Astrocyte (in vitro differentiated cells and primary cell): ENCODE measurements around the gene MYH9. TPM values are rescaled to one million over a fixed set of nuclear protein-coding genes. Genes with fewer than 3 reads are reported as not detected.

Source experiments
- DNase-seq: peaks from one replicate; pipeline ENCODE4 v3.0.0-alpha.2; 2010; ENCODE audit warnings: low read depth
- FAIRE-seq: peaks from 2 replicates; lab custom pipeline; 2011; peaks lifted over from hg19 to GRCh38; lab: Jason Lieb, UNC
- H2AFZ ChIP-seq: 2 replicates; pipeline ENCODE4 v1.6.0; 2012; ENCODE audit warnings: low read depth, low read length, inconsistent platforms
- H3K27ac ChIP-seq: 2 replicates; pipeline ENCODE4 v1.5.1; 2011; ENCODE audit warnings: low read depth, low read length, inconsistent platforms
- H3K27me3 ChIP-seq: 2 replicates; pipeline ENCODE4 v1.6.0; 2011; ENCODE audit warnings: low read length, inconsistent platforms; ENCODE audit not compliant: insufficient read depth
- H3K36me3 ChIP-seq: 2 replicates; pipeline ENCODE4 v1.5.1; 2011; ENCODE audit warnings: low read length, inconsistent platforms; ENCODE audit not compliant: insufficient read depth
- H3K4me1 ChIP-seq: 2 replicates; pipeline ENCODE4 v1.5.1; 2011; ENCODE audit warnings: low read length, inconsistent platforms; ENCODE audit not compliant: insufficient read depth
- H3K4me2 ChIP-seq: 2 replicates; pipeline ENCODE4 v1.6.0; 2012; ENCODE audit warnings: low read length, inconsistent platforms
- H3K4me3 ChIP-seq: 2 replicates; pipeline ENCODE4 v1.5.1; 2011; ENCODE audit warnings: low read depth, mild to moderate bottlenecking, low read length, inconsistent platforms; ENCODE audit not compliant: insufficient read depth
- H3K79me2 ChIP-seq: 2 replicates; pipeline ENCODE4 v1.6.0; 2012; ENCODE audit warnings: mild to moderate bottlenecking, low read length, inconsistent platforms; ENCODE audit not compliant: insufficient read depth
- H3K9ac ChIP-seq: 2 replicates; pipeline ENCODE4 v1.6.0; 2012; ENCODE audit warnings: mild to moderate bottlenecking, low read length, inconsistent platforms
- H3K9me3 ChIP-seq: 2 replicates; pipeline ENCODE4 v1.5.1; 2012; ENCODE audit warnings: low read depth, mild to moderate bottlenecking, low read length, inconsistent platforms; ENCODE audit not compliant: insufficient read depth
- H4K20me1 ChIP-seq: 2 replicates; pipeline ENCODE4 v1.6.0; 2012; ENCODE audit warnings: low read length, inconsistent platforms; ENCODE audit not compliant: insufficient read depth
- H3K27ac Mint-ChIP-seq: one replicate; pipeline ENCODE4 v1.8.0; 2021; ENCODE audit warnings: mild to moderate bottlenecking, mixed read lengths; ENCODE audit not compliant: unreplicated experiment
- H3K27me3 Mint-ChIP-seq: one replicate; pipeline ENCODE4 v1.8.0; 2021; ENCODE audit warnings: low read depth, mixed read lengths; ENCODE audit not compliant: unreplicated experiment
- H3K36me3 Mint-ChIP-seq: one replicate; pipeline ENCODE4 v1.8.0; 2021; ENCODE audit warnings: low read depth, mixed read lengths; ENCODE audit not compliant: unreplicated experiment
- H3K4me1 Mint-ChIP-seq: one replicate; pipeline ENCODE4 v1.8.0; 2021; ENCODE audit warnings: low read depth, mixed read lengths; ENCODE audit not compliant: unreplicated experiment
- H3K4me3 Mint-ChIP-seq: one replicate; pipeline ENCODE4 v1.8.0; 2021; ENCODE audit warnings: mild to moderate bottlenecking, moderate library complexity, mixed read lengths; ENCODE audit not compliant: unreplicated experiment
- H3K9me3 Mint-ChIP-seq: one replicate; pipeline ENCODE4 v1.8.0; 2021; ENCODE audit warnings: mild to moderate bottlenecking, mixed read lengths; ENCODE audit not compliant: unreplicated experiment
- EZH2 ChIP-seq: IDR thresholded peaks from 2 replicates; pipeline ENCODE4 v1.6.1; 2012; ENCODE audit warnings: mild to moderate bottlenecking, low read length, inconsistent platforms; ENCODE audit not compliant: insufficient read depth
- total RNA-seq: library from RNA; stranded (reverse); gene quantifications from 2 replicates; pipeline ENCODE4 v1.2.1, GENCODE V29; 2021
- TF ChIP-seq, protein P1 (sequence below): IDR thresholded peaks from 2 replicates; pipeline ENCODE4 v1.5.1; 2011; ENCODE audit warnings: low read depth, mild to moderate bottlenecking, inconsistent platforms, low read length, moderate library complexity; ENCODE audit not compliant: insufficient read depth

The MYH9 gene
- total RNA-seq, 1 donor from 2014 or later: 2,278 TPM

DNA sequence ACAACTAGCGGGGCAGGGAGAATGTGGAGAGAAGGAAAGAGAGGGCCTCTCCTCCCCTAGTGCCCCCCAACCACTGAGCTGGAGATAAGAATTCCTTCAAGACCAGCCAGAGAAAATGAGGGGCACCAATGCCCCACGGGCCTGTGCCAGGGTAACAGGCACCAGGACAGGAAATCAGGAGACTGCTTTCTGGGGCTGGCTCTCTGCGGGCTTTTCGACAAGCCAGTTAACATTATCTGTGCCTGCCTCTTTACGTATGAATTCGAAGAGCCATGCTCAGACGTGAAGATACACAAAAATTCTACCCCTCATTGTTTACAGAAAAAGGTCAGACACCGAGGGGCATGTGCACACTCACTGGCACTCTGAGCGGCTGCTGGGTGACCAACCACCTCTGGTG lies 52.1 kb downstream of the MYH9 start:
- Histone ChIP-seq H3K4me1 (peaks cover 97% of the 10 kb centered on the region), H3K36me3 (peaks cover 69% of the 10 kb centered on the region), H3K79me2 (peaks cover 99% of the 10 kb centered on the region), H3K4me2 (peak overlapping the region; percentile 62), H2AFZ (no peak overlapping the region), H4K20me1 (peaks cover 84% of the 10 kb centered on the region), H3K27me3 (no peaks in the 10 kb centered on the region), H3K27ac (peak overlapping the region; percentile 99), H3K9ac (peak overlapping the region; percentile 92), H3K9me3 (no peaks in the 10 kb centered on the region), H3K4me3 (no peak overlapping the region)
- DNase-seq: no peak
- FAIRE-seq: no peak
- H3K27ac Mint-ChIP-seq: peak overlapping the region; percentile 96
- no peak for TF ChIP-seq EZH2
- TF ChIP-seq, protein P1, sequence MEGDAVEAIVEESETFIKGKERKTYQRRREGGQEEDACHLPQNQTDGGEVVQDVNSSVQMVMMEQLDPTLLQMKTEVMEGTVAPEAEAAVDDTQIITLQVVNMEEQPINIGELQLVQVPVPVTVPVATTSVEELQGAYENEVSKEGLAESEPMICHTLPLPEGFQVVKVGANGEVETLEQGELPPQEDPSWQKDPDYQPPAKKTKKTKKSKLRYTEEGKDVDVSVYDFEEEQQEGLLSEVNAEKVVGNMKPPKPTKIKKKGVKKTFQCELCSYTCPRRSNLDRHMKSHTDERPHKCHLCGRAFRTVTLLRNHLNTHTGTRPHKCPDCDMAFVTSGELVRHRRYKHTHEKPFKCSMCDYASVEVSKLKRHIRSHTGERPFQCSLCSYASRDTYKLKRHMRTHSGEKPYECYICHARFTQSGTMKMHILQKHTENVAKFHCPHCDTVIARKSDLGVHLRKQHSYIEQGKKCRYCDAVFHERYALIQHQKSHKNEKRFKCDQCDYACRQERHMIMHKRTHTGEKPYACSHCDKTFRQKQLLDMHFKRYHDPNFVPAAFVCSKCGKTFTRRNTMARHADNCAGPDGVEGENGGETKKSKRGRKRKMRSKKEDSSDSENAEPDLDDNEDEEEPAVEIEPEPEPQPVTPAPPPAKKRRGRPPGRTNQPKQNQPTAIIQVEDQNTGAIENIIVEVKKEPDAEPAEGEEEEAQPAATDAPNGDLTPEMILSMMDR: no peak
- no peaks in the 10 kb centered on the region for H3K9me3 Mint-ChIP-seq
- no peak overlapping the region for H3K4me3 Mint-ChIP-seq
- H3K27me3 Mint-ChIP-seq: no peaks in the 10 kb centered on the region
- peaks cover 55% of the 10 kb centered on the region for H3K36me3 Mint-ChIP-seq
- H3K4me1 Mint-ChIP-seq: peaks cover 84% of the 10 kb centered on the region

DNA sequence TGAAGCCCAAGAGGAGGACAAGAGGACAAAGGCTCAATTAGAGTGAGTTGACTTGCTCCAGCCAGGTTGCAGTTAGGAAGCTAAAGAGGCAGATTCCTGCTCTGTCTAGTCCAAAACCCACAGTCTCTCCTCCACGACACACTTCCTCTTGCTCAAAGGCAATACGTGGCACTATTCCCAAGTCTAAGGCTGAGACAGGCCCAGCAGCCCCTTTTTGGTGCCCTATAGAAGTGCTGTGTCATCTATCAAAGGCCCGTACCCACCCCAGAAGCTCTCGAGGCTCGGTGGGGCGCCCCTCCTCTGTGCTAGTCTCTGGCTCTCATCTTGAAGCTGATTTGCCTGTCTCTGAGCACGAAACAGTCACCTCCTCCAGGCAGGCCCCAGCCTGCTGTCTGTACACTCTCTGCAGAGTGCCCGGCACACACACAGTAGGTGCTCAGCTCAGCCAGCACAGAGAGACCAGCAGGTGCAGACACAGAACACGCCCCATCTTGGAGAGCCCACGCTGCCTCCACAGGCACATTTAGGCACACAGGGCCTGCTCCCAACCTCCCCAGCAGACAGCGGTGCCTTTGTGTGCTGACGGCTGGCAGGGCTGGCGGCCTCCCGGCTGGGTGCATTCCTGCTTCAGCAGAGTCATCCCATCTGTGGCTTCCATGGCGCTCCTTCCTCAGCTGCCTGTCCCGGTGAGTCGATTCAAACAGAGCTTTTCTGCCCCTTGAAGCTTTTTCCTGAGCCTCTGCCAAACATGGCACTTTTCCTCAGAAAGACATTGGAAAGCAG lies 52.8 kb downstream of the MYH9 start:
- H3K27ac ChIP-seq: peak overlapping the region; percentile 99
- Mint-ChIP-seq H3K4me1 (peaks cover 87% of the 10 kb centered on the region), H3K27ac (peak overlapping the region; percentile 96), H3K27me3 (no peaks in the 10 kb centered on the region), H3K36me3 (peaks cover 55% of the 10 kb centered on the region), H3K9me3 (no peaks in the 10 kb centered on the region), H3K4me3 (peak overlapping the region; percentile 43)
- H3K9ac ChIP-seq: peak overlapping the region; percentile 92
- H4K20me1 ChIP-seq: peaks cover 78% of the 10 kb centered on the region
- no peak for TF ChIP-seq EZH2
- TF ChIP-seq, protein P1: no peak
- DNase-seq (peak; percentile 81), FAIRE-seq (no peak)
- H3K9me3 ChIP-seq: no peaks in the 10 kb centered on the region
- no peaks in the 10 kb centered on the region for H3K27me3 ChIP-seq
- no peak overlapping the region for H2AFZ ChIP-seq
- H3K79me2 ChIP-seq: peaks cover 100% of the 10 kb centered on the region
- peaks cover 97% of the 10 kb centered on the region for H3K4me1 ChIP-seq
- no peak overlapping the region for H3K4me3 ChIP-seq
- H3K36me3 ChIP-seq: peaks cover 71% of the 10 kb centered on the region
- peak overlapping the region; percentile 62 for H3K4me2 ChIP-seq
